ENCODE results near the gene HS1BP3. TPM values are rescaled to one million over a fixed set of nuclear protein-coding genes. Genes with fewer than 3 reads are reported as not detected.

Gene HS1BP3
- total RNA-seq, 1 donor from 2014 or later = 21.0 TPM

DNA sequence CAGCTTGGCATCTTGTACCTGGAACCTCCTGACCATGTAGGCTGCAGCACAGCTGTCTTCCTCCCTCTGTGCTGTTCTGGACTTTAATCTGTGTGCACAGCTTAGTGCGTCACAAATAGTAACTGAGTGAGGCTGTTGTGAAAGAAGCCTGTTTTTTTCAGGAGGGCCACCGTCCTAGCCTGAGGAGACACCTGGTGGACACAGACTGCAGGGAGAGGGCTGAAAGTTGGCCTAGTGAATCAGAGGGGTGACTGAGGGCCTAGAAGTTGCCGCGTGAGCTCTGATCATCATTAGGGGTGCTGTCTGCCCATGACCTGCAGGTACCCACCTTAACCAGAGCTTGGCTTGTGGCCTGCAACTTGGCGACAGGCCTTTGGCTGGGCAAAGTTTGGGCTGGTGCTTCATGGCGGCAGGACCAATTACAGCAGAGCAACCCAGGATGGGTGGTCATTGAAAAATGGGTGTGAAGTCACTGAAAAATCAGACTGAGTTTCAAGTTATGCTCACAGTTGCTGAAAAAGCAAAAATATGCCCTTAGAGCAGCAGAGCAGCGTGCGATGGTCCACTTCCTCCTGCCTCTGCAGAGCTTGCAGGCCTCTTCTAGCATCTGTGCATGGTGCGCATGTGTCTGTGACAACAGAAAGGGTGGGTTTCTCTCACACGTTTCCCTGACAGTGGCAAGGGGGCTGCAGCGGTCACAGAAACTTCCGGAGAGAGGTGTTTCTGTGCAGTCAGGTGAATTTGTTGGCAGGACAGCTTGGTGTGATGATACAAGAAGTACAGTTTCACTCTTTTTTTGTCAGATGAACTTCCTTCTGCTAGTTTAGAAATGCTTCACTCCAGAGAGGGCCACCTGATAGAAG is 25.7 kb upstream of the HS1BP3 start:
- peaks cover 24% of the 10 kb centered on the region for H3K27me3 Mint-ChIP-seq (ENCODE audit: low read depth, unreplicated experiment)
- H4K20me1 ChIP-seq (ENCODE audit: insufficient read depth, low read length) = no peaks in the 10 kb centered on the region
- H3K4me2 ChIP-seq (ENCODE audit: low read length) = no peak overlapping the region
- FAIRE-seq (no peak), DNase-seq (ENCODE audit: low read depth) (no peak)
- no peak overlapping the region for H3K9ac ChIP-seq (ENCODE audit: low read length)
- H3K4me1 ChIP-seq (ENCODE audit: insufficient read depth, low read length) = peaks cover 7% of the 10 kb centered on the region
- peaks cover 4% of the 10 kb centered on the region for H3K36me3 Mint-ChIP-seq (ENCODE audit: low read depth, unreplicated experiment)
- no peak overlapping the region for H2AFZ ChIP-seq (ENCODE audit: low read depth, low read length)
- no peak overlapping the region for H3K27ac ChIP-seq (ENCODE audit: low read depth, low read length)
- H3K4me1 Mint-ChIP-seq (ENCODE audit: low read depth, unreplicated experiment) = peaks cover 4% of the 10 kb centered on the region
- no peaks in the 10 kb centered on the region for H3K36me3 ChIP-seq (ENCODE audit: insufficient read depth, low read length)
- peaks cover 23% of the 10 kb centered on the region for H3K27me3 ChIP-seq (ENCODE audit: insufficient read depth, low read length)
- H3K27ac Mint-ChIP-seq (ENCODE audit: unreplicated experiment) = no peak overlapping the region
- H3K9me3 Mint-ChIP-seq (ENCODE audit: unreplicated experiment) = peaks cover 4% of the 10 kb centered on the region
- no peaks in the 10 kb centered on the region for H3K9me3 ChIP-seq (ENCODE audit: insufficient read depth, low read depth, low read length)
- H3K79me2 ChIP-seq (ENCODE audit: insufficient read depth, low read length) = no peaks in the 10 kb centered on the region
- TF ChIP-seq, protein P1, sequence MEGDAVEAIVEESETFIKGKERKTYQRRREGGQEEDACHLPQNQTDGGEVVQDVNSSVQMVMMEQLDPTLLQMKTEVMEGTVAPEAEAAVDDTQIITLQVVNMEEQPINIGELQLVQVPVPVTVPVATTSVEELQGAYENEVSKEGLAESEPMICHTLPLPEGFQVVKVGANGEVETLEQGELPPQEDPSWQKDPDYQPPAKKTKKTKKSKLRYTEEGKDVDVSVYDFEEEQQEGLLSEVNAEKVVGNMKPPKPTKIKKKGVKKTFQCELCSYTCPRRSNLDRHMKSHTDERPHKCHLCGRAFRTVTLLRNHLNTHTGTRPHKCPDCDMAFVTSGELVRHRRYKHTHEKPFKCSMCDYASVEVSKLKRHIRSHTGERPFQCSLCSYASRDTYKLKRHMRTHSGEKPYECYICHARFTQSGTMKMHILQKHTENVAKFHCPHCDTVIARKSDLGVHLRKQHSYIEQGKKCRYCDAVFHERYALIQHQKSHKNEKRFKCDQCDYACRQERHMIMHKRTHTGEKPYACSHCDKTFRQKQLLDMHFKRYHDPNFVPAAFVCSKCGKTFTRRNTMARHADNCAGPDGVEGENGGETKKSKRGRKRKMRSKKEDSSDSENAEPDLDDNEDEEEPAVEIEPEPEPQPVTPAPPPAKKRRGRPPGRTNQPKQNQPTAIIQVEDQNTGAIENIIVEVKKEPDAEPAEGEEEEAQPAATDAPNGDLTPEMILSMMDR (IDR thresholded peaks at IDR 0.05; ENCODE audit: insufficient read depth, low read depth, low read length) = no peak
- TF ChIP-seq EZH2 (IDR thresholded peaks at IDR 0.05; ENCODE audit: insufficient read depth, low read length) = no peak
- no peak overlapping the region for H3K4me3 Mint-ChIP-seq (ENCODE audit: unreplicated experiment)
- no peak overlapping the region for H3K4me3 ChIP-seq (ENCODE audit: insufficient read depth, low read depth, low read length)

GRCh38 chr2:20675701-20676352 is 24.9 kb upstream of the HS1BP3 start:
- Histone ChIP-seq H3K4me3 (ENCODE audit: insufficient read depth, low read depth, low read length) (no peak overlapping the region), H2AFZ (ENCODE audit: low read depth, low read length) (no peak overlapping the region), H3K27ac (ENCODE audit: low read depth, low read length) (no peak overlapping the region), H3K27me3 (ENCODE audit: insufficient read depth, low read length) (peaks cover 31% of the 10 kb centered on the region), H3K4me1 (ENCODE audit: insufficient read depth, low read length) (peaks cover 7% of the 10 kb centered on the region), H3K36me3 (ENCODE audit: insufficient read depth, low read length) (no peaks in the 10 kb centered on the region), H3K4me2 (ENCODE audit: low read length) (no peak overlapping the region), H4K20me1 (ENCODE audit: insufficient read depth, low read length) (no peaks in the 10 kb centered on the region), H3K9ac (ENCODE audit: low read length) (no peak overlapping the region), H3K79me2 (ENCODE audit: insufficient read depth, low read length) (no peaks in the 10 kb centered on the region), H3K9me3 (ENCODE audit: insufficient read depth, low read depth, low read length) (no peaks in the 10 kb centered on the region)
- peaks cover 4% of the 10 kb centered on the region for H3K9me3 Mint-ChIP-seq (ENCODE audit: unreplicated experiment)
- DNase-seq (ENCODE audit: low read depth) = no peak
- H3K4me3 Mint-ChIP-seq (ENCODE audit: unreplicated experiment) = no peak overlapping the region
- peaks cover 27% of the 10 kb centered on the region for H3K27me3 Mint-ChIP-seq (ENCODE audit: low read depth, unreplicated experiment)
- H3K36me3 Mint-ChIP-seq (ENCODE audit: low read depth, unreplicated experiment) = peaks cover 2% of the 10 kb centered on the region
- no peak for FAIRE-seq
- peaks cover 4% of the 10 kb centered on the region for H3K4me1 Mint-ChIP-seq (ENCODE audit: low read depth, unreplicated experiment)
- TF ChIP-seq EZH2 (IDR thresholded peaks at IDR 0.05; ENCODE audit: insufficient read depth, low read length) = no peak
- TF ChIP-seq, protein P1 (IDR thresholded peaks at IDR 0.05; ENCODE audit: insufficient read depth, low read depth, low read length) = no peak
- H3K27ac Mint-ChIP-seq (ENCODE audit: unreplicated experiment) = no peak overlapping the region

Data from astrocyte (in vitro differentiated cells and primary cell).